HL-60/S4 treated with retinoic acid at 250 ng/mL for 4 days and 3 days (cell line): ENCODE results near the gene STAT1.
"Not testable (repeated sequence)": the region's sequence is repeated elsewhere in the genome, so short reads cannot be mapped to it uniquely, and the experiment has no call there.

Source experiments
- in situ Hi-C: fragments of 300-500 bp; cut with MboI; formaldehyde crosslinking; loops from 2 replicates; pipeline ENCODE4 v1.7.0; 2022; ENCODE audit warnings: low sequenced_read_pairs

Gene STAT1

GRCh38 chr2:191009541-191010374 lies 4.2 kb downstream of the STAT1 start:
- in situ Hi-C loops = no loop called here

GRCh38 chr2:191008286-191008685 lies 5.7 kb downstream of the STAT1 start:
- in situ Hi-C loops = no loop called here

GRCh38 chr2:191006997-191007783 lies 6.8 kb downstream of the STAT1 start:
- in situ Hi-C loops = no loop called here

- in situ Hi-C loops = no loop called here
These were observed 7.7 kb downstream of the STAT1 start for GRCh38 chr2:191006297-191006696.

GRCh38 chr2:191003405-191004309 lies 10.3 kb downstream of the STAT1 start:
- in situ Hi-C loops = no loop called here

GRCh38 chr2:191001624-191002023 lies 12.3 kb downstream of the STAT1 start:
- in situ Hi-C loops = no loop called here

- in situ Hi-C loops = no loop called here
These were observed 12.9 kb downstream of the STAT1 start for GRCh38 chr2:191001032-191001431.

GRCh38 chr2:190999949-191000665 lies 13.9 kb downstream of the STAT1 start:
- in situ Hi-C loops = no loop called here

- in situ Hi-C loops = no loop called here
These were observed 14.9 kb downstream of the STAT1 start for GRCh38 chr2:190999058-190999457.

GRCh38 chr2:190997526-190998113 lies 16.4 kb downstream of the STAT1 start:
- in situ Hi-C loops = no loop called here

- in situ Hi-C loops = no loop called here
These were observed 17.0 kb downstream of the STAT1 start for GRCh38 chr2:190996947-190997346.

- in situ Hi-C loops = no loop called here
These were observed 17.5 kb downstream of the STAT1 start for GRCh38 chr2:190996338-190996946.

- in situ Hi-C loops = not testable (repeated sequence)
These were observed 18.7 kb downstream of the STAT1 start for GRCh38 chr2:190995315-190995714.

GRCh38 chr2:190994148-190994547 lies 19.8 kb downstream of the STAT1 start:
- in situ Hi-C loops = no loop called here

- in situ Hi-C loops = no loop called here
These were observed 20.7 kb downstream of the STAT1 start for GRCh38 chr2:190993292-190993643.

GRCh38 chr2:190990132-190990531 lies 23.8 kb downstream of the STAT1 start:
- in situ Hi-C loops = no loop called here

GRCh38 chr2:190988910-190989309 lies 25.1 kb downstream of the STAT1 start:
- in situ Hi-C loops = no loop called here

- in situ Hi-C loops = no loop called here
These were observed 26.0 kb downstream of the STAT1 start for GRCh38 chr2:190987938-190988337.

GRCh38 chr2:190987116-190987515 lies 26.9 kb downstream of the STAT1 start:
- in situ Hi-C loops = no loop called here
